K562 (cell line): Measurements from ENCODE around the gene SOCS3. TPM values are rescaled to one million over a fixed set of nuclear protein-coding genes. Genes with fewer than 3 reads are reported as not detected.

Experiments
- DIDO1 ChIP-seq: fragments of 450-650 bp; IDR thresholded peaks from 2 replicates; pipeline ENCODE4 v1.6.1; 2016; ENCODE audit warnings: low read depth, missing biosample characterization, missing genetic modification characterization
- DNMT1 ChIP-seq: fragments of 450-650 bp; IDR thresholded peaks from 2 replicates; pipeline ENCODE4 v1.6.1; 2016; ENCODE audit warnings: antibody characterized with exemption, mild to moderate bottlenecking
- PTTG1 ChIP-seq: fragments of 450-650 bp; IDR thresholded peaks from 2 replicates; pipeline ENCODE4 v1.6.1; 2016; ENCODE audit warnings: low read depth, mild to moderate bottlenecking, missing genetic modification characterization, missing compliant biosample characterization
- RBM17 ChIP-seq: fragments of 200-400 bp; formaldehyde crosslinking; IDR thresholded peaks from 2 replicates; pipeline ENCODE4 v1.6.1; 2017; ENCODE audit warnings: low read depth, mild to moderate bottlenecking, low read length, borderline replicate concordance
- RFX7 ChIP-seq: fragments of 250-450 bp; sonication (Bioruptor Pico); IDR thresholded peaks from 2 replicates; pipeline ENCODE4 v1.5.1; 2021; ENCODE audit warnings: mild to moderate bottlenecking
- SMARCC2 ChIP-seq: fragments of 450-650 bp; IDR thresholded peaks from 2 replicates; pipeline ENCODE4 v1.6.1; 2017; ENCODE audit warnings: antibody characterized with exemption, moderate library complexity, mild to moderate bottlenecking, low read depth
- ZEB2 ChIP-seq: fragments of 450-650 bp; IDR thresholded peaks from 2 replicates; pipeline ENCODE4 v1.6.1; 2016
- ZKSCAN8 ChIP-seq: fragments of 200-800 bp; sonication (Bioruptor generic); IDR thresholded peaks from 2 replicates; pipeline ENCODE4 v1.6.1; 2016; ENCODE audit warnings: missing genetic modification characterization, missing compliant biosample characterization
- ZNF444 ChIP-seq: fragments of 250-450 bp; sonication (Bioruptor Pico); IDR thresholded peaks from 2 replicates; pipeline ENCODE4 v1.4.0; 2020; ENCODE audit warnings: mild to moderate bottlenecking, moderate library complexity
- polyA plus RNA-seq, 8 experiments: library from polyadenylated mRNA; depleted of rRNA in 4 of 8; stranded (reverse) in 5 of 8; unstranded in 3 of 8; fragments of >200 nt; fragmentation: Nextera tagmentation in 2 of 8; fragmentation: Illumina TruSeq in 1 of 8; extraction: Ambion mirVana in 2 of 8; extraction: Trizol in 1 of 8; gene quantifications; 2 replicates each; pipeline versions ENCODE4 v1.2.1 to v1.2.3, GENCODE V29; 2011 to 2014; ENCODE audit warnings: inconsistent platforms in 1 of 8, missing spikeins in 1 of 8
- total RNA-seq, 7 experiments: library from RNA; depleted of rRNA in 6 of 7; stranded (reverse); fragments of >200 nt in 6 of 7; fragmentation: Illumina TruSeq in 2 of 7; extraction: Trizol in 2 of 7; gene quantifications; 2 replicates each; pipeline versions ENCODE4 v1.2.1 to v1.2.3, GENCODE V29; 2011 to 2021; ENCODE audit warnings: low replicate concordance in 1 of 7
- TF ChIP-seq, protein P1 (sequence below): fragments of 200-600 bp; sonication (generic); IDR thresholded peaks from one replicate; pipeline ENCODE4 v1.6.1; 2012; ENCODE audit warnings: mild to moderate bottlenecking, low read depth, low read length, inconsistent platforms
- TF ChIP-seq, protein P2 (sequence below): sonication (generic); formaldehyde crosslinking; IDR thresholded peaks from 2 replicates; pipeline ENCODE4 v1.8.1; 2023; ENCODE audit warnings: missing genetic modification reagents, mild to moderate bottlenecking, borderline replicate concordance

Gene SOCS3
- total and polyA plus RNA-seq, 9 of the 15 experiments (the other 6 are each of a cell fraction or from before 2014, with no cell fraction given) = 0.56 to 38.9 (median 13.7) TPM

DNA sequence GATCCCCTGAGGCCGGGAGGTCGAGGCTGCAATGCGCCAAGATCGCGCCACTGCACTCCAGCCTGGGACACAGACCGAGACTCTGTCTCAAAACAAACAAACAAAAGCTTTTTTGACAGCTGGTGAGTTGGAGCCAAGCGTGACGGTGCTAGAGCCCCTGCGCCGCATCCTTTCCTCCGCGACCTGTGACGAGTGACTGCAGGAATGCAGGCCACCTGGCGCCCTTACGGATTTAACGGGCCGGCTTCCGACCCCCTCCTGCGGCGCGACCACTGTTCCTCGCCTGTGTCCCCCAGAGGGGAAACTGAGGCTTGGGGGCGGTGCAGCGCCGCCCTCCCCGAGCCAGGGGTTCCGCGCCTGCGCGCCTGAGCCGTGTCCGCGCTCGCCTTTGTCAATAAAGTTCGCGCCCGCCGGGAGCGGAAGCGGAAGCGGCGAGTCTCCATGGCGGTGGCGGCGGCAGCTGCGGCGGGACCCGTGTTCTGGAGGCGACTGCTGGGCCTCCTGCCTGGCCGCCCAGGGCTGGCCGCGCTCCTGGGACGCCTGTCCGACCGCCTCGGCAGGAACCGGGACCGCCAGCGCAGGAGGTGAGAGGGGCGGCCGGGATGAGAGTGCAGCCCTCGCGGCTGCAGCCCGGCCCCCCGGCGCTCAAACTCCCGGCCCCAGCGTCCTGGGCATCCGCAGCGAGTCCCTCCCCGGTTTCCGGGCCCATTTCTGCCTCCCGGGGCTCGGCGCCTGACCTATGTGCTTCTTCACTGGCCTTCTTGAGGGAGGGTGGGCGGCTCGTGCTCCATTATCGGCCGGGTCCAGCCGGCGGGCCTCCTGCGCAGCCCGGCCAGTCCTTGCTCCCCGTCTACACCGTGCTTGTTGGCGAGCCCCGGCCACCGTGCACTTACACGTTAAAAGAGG is 18.6 kb upstream of the SOCS3 start, which contains the start of gene PGS1 (continued):
- TF ChIP-seq, protein P1, sequence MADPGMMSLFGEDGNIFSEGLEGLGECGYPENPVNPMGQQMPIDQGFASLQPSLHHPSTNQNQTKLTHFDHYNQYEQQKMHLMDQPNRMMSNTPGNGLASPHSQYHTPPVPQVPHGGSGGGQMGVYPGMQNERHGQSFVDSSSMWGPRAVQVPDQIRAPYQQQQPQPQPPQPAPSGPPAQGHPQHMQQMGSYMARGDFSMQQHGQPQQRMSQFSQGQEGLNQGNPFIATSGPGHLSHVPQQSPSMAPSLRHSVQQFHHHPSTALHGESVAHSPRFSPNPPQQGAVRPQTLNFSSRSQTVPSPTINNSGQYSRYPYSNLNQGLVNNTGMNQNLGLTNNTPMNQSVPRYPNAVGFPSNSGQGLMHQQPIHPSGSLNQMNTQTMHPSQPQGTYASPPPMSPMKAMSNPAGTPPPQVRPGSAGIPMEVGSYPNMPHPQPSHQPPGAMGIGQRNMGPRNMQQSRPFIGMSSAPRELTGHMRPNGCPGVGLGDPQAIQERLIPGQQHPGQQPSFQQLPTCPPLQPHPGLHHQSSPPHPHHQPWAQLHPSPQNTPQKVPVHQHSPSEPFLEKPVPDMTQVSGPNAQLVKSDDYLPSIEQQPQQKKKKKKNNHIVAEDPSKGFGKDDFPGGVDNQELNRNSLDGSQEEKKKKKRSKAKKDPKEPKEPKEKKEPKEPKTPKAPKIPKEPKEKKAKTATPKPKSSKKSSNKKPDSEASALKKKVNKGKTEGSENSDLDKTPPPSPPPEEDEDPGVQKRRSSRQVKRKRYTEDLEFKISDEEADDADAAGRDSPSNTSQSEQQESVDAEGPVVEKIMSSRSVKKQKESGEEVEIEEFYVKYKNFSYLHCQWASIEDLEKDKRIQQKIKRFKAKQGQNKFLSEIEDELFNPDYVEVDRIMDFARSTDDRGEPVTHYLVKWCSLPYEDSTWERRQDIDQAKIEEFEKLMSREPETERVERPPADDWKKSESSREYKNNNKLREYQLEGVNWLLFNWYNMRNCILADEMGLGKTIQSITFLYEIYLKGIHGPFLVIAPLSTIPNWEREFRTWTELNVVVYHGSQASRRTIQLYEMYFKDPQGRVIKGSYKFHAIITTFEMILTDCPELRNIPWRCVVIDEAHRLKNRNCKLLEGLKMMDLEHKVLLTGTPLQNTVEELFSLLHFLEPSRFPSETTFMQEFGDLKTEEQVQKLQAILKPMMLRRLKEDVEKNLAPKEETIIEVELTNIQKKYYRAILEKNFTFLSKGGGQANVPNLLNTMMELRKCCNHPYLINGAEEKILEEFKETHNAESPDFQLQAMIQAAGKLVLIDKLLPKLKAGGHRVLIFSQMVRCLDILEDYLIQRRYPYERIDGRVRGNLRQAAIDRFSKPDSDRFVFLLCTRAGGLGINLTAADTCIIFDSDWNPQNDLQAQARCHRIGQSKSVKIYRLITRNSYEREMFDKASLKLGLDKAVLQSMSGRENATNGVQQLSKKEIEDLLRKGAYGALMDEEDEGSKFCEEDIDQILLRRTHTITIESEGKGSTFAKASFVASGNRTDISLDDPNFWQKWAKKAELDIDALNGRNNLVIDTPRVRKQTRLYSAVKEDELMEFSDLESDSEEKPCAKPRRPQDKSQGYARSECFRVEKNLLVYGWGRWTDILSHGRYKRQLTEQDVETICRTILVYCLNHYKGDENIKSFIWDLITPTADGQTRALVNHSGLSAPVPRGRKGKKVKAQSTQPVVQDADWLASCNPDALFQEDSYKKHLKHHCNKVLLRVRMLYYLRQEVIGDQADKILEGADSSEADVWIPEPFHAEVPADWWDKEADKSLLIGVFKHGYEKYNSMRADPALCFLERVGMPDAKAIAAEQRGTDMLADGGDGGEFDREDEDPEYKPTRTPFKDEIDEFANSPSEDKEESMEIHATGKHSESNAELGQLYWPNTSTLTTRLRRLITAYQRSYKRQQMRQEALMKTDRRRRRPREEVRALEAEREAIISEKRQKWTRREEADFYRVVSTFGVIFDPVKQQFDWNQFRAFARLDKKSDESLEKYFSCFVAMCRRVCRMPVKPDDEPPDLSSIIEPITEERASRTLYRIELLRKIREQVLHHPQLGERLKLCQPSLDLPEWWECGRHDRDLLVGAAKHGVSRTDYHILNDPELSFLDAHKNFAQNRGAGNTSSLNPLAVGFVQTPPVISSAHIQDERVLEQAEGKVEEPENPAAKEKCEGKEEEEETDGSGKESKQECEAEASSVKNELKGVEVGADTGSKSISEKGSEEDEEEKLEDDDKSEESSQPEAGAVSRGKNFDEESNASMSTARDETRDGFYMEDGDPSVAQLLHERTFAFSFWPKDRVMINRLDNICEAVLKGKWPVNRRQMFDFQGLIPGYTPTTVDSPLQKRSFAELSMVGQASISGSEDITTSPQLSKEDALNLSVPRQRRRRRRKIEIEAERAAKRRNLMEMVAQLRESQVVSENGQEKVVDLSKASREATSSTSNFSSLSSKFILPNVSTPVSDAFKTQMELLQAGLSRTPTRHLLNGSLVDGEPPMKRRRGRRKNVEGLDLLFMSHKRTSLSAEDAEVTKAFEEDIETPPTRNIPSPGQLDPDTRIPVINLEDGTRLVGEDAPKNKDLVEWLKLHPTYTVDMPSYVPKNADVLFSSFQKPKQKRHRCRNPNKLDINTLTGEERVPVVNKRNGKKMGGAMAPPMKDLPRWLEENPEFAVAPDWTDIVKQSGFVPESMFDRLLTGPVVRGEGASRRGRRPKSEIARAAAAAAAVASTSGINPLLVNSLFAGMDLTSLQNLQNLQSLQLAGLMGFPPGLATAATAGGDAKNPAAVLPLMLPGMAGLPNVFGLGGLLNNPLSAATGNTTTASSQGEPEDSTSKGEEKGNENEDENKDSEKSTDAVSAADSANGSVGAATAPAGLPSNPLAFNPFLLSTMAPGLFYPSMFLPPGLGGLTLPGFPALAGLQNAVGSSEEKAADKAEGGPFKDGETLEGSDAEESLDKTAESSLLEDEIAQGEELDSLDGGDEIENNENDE = no peak
- TF ChIP-seq ZEB2 (no peak), RFX7 (CRISPR knock-in tag) (no peak), PTTG1 (no peak), DNMT1 (no peak), SMARCC2 (no peak), ZNF444 (CRISPR knock-in tag) (no peak), RBM17 (no peak), ZKSCAN8 (no peak), DIDO1 (tag) (peak; percentile 83)
- TF ChIP-seq, protein P2, sequence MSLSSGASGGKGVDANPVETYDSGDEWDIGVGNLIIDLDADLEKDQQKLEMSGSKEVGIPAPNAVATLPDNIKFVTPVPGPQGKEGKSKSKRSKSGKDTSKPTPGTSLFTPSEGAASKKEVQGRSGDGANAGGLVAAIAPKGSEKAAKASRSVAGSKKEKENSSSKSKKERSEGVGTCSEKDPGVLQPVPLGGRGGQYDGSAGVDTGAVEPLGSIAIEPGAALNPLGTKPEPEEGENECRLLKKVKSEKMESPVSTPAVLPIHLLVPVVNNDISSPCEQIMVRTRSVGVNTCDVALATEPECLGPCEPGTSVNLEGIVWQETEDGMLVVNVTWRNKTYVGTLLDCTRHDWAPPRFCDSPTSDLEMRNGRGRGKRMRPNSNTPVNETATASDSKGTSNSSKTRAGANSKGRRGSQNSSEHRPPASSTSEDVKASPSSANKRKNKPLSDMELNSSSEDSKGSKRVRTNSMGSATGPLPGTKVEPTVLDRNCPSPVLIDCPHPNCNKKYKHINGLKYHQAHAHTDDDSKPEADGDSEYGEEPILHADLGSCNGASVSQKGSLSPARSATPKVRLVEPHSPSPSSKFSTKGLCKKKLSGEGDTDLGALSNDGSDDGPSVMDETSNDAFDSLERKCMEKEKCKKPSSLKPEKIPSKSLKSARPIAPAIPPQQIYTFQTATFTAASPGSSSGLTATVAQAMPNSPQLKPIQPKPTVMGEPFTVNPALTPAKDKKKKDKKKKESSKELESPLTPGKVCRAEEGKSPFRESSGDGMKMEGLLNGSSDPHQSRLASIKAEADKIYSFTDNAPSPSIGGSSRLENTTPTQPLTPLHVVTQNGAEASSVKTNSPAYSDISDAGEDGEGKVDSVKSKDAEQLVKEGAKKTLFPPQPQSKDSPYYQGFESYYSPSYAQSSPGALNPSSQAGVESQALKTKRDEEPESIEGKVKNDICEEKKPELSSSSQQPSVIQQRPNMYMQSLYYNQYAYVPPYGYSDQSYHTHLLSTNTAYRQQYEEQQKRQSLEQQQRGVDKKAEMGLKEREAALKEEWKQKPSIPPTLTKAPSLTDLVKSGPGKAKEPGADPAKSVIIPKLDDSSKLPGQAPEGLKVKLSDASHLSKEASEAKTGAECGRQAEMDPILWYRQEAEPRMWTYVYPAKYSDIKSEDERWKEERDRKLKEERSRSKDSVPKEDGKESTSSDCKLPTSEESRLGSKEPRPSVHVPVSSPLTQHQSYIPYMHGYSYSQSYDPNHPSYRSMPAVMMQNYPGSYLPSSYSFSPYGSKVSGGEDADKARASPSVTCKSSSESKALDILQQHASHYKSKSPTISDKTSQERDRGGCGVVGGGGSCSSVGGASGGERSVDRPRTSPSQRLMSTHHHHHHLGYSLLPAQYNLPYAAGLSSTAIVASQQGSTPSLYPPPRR (CRISPR knock-in tag) = 0 out of 2 replicates have a peak, but pooled peaks have one; percentile 12
